Tibial nerve (tissue), 4 donors: ENCODE measurements around the gene VSNL1.

Experiments
- EP300 ChIP-seq, 2 donors: sonication (generic); formaldehyde crosslinking; IDR thresholded peaks; one replicate each; pipeline ENCODE4 v1.6.1; 2017; ENCODE audit warnings: antibody characterized with exemption in 2 of 2, mild to moderate bottlenecking in 1 of 2
- POLR2A ChIP-seq, 2 donors: fragments of 450-650 bp; IDR thresholded peaks; one replicate each; pipeline ENCODE4 v1.6.1; 2017; ENCODE audit warnings: antibody characterized with exemption in 2 of 2, mild to moderate bottlenecking in 2 of 2, moderate library complexity in 2 of 2
- TF ChIP-seq, protein P1 (sequence below), 5 experiments: fragments of 200-600 bp in 3 of 5; fragments of 450-650 bp in 2 of 5; sonication (generic) in 3 of 5; IDR thresholded peaks; one replicate each; pipeline ENCODE4 v1.5.1; 2016 to 2019; ENCODE audit warnings: antibody characterized with exemption in 5 of 5, mild to moderate bottlenecking in 3 of 5, moderate library complexity in 2 of 5

DNA sequence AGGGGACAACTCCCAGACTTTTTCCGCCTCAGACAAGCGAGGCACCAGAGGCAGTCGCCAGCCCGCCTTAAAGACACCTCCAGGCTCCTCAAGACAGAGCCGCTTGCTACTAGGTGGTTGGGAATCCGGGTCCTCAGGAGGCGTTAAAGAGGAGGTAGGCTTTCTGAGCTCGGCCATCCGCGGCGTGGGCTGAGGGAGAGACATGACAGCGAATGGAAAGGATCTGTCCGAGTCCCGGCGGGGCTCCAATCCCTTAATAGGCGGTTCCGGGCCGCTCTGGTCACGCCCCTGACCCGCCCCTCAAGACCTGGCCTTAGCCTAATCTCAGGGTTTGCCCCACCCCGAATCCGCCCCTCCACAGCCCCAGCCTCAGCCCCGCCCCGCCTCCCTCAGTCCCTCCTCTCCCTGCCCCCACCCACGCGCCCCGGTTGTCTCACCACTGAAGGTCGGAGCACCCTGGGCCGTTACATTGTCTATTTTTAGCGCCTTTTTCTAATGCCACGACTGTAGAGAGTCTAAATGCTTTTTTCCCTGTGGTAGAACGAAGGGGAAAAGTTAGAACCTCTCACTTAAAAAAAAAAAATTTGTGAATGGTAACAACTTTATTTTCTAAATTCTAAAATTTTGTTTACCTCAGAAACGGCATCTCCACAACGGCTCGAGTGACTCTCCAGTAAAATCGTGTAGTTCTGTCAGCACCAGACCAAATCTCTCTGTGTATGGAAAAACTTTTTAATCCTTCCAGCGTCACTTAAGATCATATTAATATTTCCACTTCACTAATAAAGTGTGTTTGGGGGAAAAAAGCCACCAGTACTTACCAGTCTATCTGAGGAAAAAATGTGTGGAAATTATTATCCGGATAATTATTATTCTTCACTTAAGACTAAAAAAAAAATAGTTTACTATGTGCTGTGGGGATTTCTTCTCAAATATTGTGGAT is 22.0 kb upstream of the VSNL1 start, which contains the start of gene RAD51AP2:
- TF ChIP-seq, protein P1, sequence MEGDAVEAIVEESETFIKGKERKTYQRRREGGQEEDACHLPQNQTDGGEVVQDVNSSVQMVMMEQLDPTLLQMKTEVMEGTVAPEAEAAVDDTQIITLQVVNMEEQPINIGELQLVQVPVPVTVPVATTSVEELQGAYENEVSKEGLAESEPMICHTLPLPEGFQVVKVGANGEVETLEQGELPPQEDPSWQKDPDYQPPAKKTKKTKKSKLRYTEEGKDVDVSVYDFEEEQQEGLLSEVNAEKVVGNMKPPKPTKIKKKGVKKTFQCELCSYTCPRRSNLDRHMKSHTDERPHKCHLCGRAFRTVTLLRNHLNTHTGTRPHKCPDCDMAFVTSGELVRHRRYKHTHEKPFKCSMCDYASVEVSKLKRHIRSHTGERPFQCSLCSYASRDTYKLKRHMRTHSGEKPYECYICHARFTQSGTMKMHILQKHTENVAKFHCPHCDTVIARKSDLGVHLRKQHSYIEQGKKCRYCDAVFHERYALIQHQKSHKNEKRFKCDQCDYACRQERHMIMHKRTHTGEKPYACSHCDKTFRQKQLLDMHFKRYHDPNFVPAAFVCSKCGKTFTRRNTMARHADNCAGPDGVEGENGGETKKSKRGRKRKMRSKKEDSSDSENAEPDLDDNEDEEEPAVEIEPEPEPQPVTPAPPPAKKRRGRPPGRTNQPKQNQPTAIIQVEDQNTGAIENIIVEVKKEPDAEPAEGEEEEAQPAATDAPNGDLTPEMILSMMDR (IDR thresholded peaks at IDR 0.05): no peak
- peak in 1 of 2 donors; percentile 30 for TF ChIP-seq POLR2A (IDR thresholded peaks at IDR 0.05)
- TF ChIP-seq EP300 (IDR thresholded peaks at IDR 0.05): peak in 1 of 2 donors; percentile 29
